ENCODE measurements around the gene CHTF8.

Gene CHTF8

GRCh38 chr16:69077251-69077650 is 55.1 kb downstream of the CHTF8 start:
- Histone ChIP-seq H3K27me3 (replicated peaks; ENCODE audit: control insufficient read depth, insufficient read depth, low read length) (no peaks in the 10 kb centered on the region), H3K4me3 (ENCODE audit: low read length) (no peak overlapping the region), H3K9ac (ENCODE audit: low read length) (no peak overlapping the region), H3K9me3 (ENCODE audit: control insufficient read depth, low read length) (no peaks in the 10 kb centered on the region), H3K4me1 (ENCODE audit: control insufficient read depth, insufficient read depth, low read length) (peaks cover 8% of the 10 kb centered on the region), H3K36me3 (ENCODE audit: control insufficient read depth, insufficient read depth, low read length, severe bottlenecking) (no peaks in the 10 kb centered on the region)
- peak; percentile 51 for DNase-seq (ENCODE audit: low read depth)

GRCh38 chr16:69073181-69073702 is 59.1 kb downstream of the CHTF8 start:
- H3K9ac ChIP-seq (ENCODE audit: low read length) = no peak overlapping the region
- peaks cover 8% of the 10 kb centered on the region for H3K4me1 ChIP-seq (ENCODE audit: control insufficient read depth, insufficient read depth, low read length)
- H3K36me3 ChIP-seq (ENCODE audit: control insufficient read depth, insufficient read depth, low read length, severe bottlenecking) = no peaks in the 10 kb centered on the region
- no peak overlapping the region for H3K4me3 ChIP-seq (ENCODE audit: low read length)
- H3K9me3 ChIP-seq (ENCODE audit: control insufficient read depth, low read length) = no peaks in the 10 kb centered on the region
- H3K27me3 ChIP-seq (replicated peaks; ENCODE audit: control insufficient read depth, insufficient read depth, low read length) = no peaks in the 10 kb centered on the region
- peak; percentile 79 for DNase-seq (ENCODE audit: low read depth)

GRCh38 chr16:69072640-69072974 is 59.8 kb downstream of the CHTF8 start:
- no peaks in the 10 kb centered on the region for H3K9me3 ChIP-seq (ENCODE audit: control insufficient read depth, low read length)
- H3K9ac ChIP-seq (ENCODE audit: low read length) = no peak overlapping the region
- H3K4me1 ChIP-seq (ENCODE audit: control insufficient read depth, insufficient read depth, low read length) = peaks cover 8% of the 10 kb centered on the region
- DNase-seq (ENCODE audit: low read depth) = no peak
- no peak overlapping the region for H3K4me3 ChIP-seq (ENCODE audit: low read length)
- H3K27me3 ChIP-seq (replicated peaks; ENCODE audit: control insufficient read depth, insufficient read depth, low read length) = no peaks in the 10 kb centered on the region
- no peaks in the 10 kb centered on the region for H3K36me3 ChIP-seq (ENCODE audit: control insufficient read depth, insufficient read depth, low read length, severe bottlenecking)

- Histone ChIP-seq H3K4me3 (ENCODE audit: low read length) (no peak overlapping the region), H3K36me3 (ENCODE audit: control insufficient read depth, insufficient read depth, low read length, severe bottlenecking) (no peaks in the 10 kb centered on the region), H3K4me1 (ENCODE audit: control insufficient read depth, insufficient read depth, low read length) (peaks cover 8% of the 10 kb centered on the region), H3K9me3 (ENCODE audit: control insufficient read depth, low read length) (no peaks in the 10 kb centered on the region), H3K27me3 (replicated peaks; ENCODE audit: control insufficient read depth, insufficient read depth, low read length) (no peaks in the 10 kb centered on the region), H3K9ac (ENCODE audit: low read length) (no peak overlapping the region)
- no peak for DNase-seq (ENCODE audit: low read depth)
Measured at GRCh38 chr16:69071036-69071435, 61.4 kb downstream of the CHTF8 start.

GRCh38 chr16:69069504-69069903 is 62.9 kb downstream of the CHTF8 start:
- no peak for DNase-seq (ENCODE audit: low read depth)
- H3K9me3 ChIP-seq (ENCODE audit: control insufficient read depth, low read length) = no peaks in the 10 kb centered on the region
- H3K36me3 ChIP-seq (ENCODE audit: control insufficient read depth, insufficient read depth, low read length, severe bottlenecking) = no peaks in the 10 kb centered on the region
- H3K4me3 ChIP-seq (ENCODE audit: low read length) = no peak overlapping the region
- H3K4me1 ChIP-seq (ENCODE audit: control insufficient read depth, insufficient read depth, low read length) = peaks cover 8% of the 10 kb centered on the region
- H3K9ac ChIP-seq (ENCODE audit: low read length) = no peak overlapping the region
- no peaks in the 10 kb centered on the region for H3K27me3 ChIP-seq (replicated peaks; ENCODE audit: control insufficient read depth, insufficient read depth, low read length)
